GM19025 (cell line): ENCODE data around the gene APBB2.

Experiments used
- ATAC-seq: cut with Tn5 transposase; IDR thresholded peaks from one replicate; pipeline ENCODE4 v1.9.1; 2021; ENCODE audit warnings: mild to moderate bottlenecking, low read depth, moderate library complexity; ENCODE audit not compliant: unreplicated experiment

The APBB2 gene

DNA sequence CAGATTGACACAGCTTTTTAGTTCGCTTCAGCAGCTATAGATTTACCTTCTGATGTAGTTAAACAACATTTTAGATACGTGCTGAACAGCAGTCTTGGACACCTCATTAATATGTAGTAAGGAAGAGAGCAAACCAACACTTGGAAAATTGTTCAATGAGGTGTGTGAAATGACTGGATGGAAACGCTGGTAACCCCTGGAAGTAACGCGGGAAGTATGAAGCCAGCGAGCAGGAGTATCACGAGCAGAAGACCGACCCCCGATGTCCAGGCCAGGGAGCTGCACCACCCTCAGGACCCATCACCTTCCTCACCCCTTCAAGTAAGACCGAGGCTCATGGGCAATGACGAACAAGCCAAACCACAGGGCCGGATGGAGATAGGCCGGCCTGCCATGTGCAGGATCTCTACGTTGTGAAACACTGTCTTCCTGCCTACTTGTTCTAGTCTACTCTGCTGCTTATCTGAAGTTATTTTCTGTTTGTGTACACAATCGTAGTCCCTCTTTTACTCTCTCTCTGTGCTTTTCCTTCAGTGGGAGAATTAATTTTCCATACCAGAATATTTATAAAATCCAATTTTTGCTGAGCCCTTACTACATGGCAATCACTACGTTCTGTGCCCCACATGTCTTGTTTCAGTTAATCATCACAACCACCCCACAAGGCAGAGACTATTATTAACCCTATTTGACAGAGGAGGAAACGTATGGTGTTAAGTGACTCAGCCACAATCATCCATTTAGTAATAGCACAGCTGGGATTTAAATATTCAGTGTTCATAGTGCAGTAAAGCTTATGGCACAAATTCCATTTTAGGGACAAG is 221.7 kb downstream of the APBB2 start:
- ATAC-seq, result peak; percentile 78

DNA sequence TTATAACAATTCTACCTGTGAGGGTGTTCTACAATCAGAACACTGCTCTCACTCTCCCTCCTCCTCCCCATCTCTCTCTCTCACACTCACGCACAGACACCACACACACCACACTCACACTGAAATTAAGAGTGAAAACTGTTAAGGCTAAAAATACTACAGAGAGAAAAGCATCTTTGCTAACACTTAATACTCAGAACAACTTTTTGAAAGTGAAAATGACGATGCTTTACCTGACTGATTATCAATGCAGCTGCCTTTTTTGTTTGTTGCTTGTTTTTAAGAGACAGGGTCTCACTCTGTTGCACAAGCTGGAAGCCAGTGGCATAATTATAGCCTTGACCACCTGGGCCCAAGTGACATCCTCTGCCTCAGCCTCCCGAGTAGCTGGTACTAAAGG is 222.4 kb downstream of the APBB2 start:
- ATAC-seq, result peak; percentile 53

- ATAC-seq, result no peak
Observed at GRCh38 chr4:40990899-40991265, 223.5 kb downstream of the APBB2 start.

DNA sequence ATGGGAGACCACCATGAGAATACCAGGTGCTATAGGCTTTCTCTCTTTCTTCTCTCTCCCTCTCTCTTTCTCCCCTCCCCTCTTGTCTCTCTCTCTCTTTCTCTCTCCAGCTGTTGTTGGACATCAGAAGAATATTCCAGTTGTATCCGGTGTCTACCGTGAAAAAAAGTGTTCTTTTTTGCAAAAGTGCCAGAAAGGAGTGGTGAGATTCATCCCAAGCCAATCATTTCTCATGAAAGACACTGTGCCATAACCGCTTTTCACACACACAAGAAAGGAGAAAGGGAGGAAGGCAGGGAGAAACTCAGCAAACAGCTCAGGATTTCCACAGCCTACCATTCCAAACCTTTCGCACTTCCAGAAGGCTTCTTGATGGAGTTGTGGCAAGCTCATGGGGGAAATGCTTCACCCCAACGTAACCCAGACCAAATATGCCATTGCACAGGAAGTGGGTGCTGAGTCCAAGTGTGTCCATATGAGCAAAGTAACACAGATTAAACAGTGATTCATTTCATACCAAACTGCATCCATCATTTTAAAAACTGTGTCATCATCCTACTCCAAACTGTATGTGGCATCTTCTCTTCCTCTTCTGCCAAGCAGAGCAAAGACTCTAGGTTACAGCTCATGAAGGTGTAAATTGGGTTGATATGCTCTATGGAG is 224.0 kb downstream of the APBB2 start:
- ATAC-seq, result no peak

DNA sequence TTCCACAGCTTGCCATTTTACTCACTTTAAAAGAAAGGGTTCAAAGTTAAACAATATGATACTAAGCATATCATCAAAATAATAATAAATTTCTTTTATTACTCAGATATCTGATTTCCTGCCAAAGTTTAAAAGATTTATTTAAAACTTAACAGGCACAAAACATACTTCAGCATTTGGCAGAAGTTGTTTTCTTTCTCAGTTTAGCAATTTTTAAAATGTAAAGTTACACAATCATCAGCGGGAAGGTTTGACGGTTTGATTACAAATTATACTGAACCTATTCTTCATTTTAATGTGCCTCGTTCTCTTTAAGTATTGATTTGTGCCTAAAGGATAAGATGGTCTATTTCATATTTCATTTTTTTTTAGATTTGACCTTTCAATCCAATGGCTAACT is 227.2 kb downstream of the APBB2 start:
- ATAC-seq, result no peak

GRCh38 chr4:40986375-40986774 is 228.0 kb downstream of the APBB2 start:
- no peak for ATAC-seq

DNA sequence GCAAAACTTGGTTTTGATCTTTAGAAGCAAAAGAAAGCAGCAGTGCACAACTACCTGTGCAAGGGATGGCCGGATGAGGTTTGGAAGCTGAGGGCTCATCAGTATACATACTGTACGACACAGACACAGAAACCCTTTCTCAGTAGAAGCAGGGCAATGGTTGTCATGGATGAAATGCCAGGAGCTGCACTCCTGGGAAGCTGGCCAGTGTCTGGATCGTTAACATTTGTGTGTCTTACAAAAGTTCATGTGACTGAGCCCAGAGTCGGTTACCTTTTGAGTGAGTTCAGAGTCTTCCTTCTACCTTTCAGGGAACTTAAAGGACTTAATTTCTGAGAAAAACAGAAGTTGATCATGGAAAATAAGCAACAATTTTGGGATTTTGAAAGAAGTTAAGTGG is 230.3 kb downstream of the APBB2 start:
- no peak for ATAC-seq

GRCh38 chr4:40980318-40980883 is 233.9 kb downstream of the APBB2 start:
- no peak for ATAC-seq

DNA sequence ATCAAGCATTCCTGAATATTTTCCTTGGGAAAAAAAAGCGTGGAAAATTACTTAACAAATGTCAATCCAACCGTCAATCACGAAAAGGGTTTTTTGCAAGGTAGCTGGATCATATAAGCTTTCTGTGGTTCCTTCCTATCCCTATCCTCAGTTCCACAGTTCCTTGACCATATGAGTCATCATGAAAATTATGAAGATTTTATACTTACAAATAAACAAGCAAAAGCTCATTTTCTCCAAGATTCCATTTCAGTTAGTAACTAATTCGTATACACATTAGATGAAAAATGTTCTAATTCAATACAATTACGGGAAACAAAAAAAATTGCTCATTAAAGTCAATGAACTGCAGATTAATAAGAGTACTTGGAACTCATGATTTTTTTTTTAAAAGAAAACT is 235.8 kb downstream of the APBB2 start:
- no peak for ATAC-seq

GRCh38 chr4:40976343-40976742 is 238.0 kb downstream of the APBB2 start:
- no peak for ATAC-seq

- no peak for ATAC-seq
Observed at GRCh38 chr4:40972722-40973121, 241.6 kb downstream of the APBB2 start.

- no peak for ATAC-seq
Observed at GRCh38 chr4:40971338-40971737, 243.0 kb downstream of the APBB2 start.

- no peak for ATAC-seq
Observed at GRCh38 chr4:40969501-40969900, 244.8 kb downstream of the APBB2 start.

- ATAC-seq, result no peak
Observed at GRCh38 chr4:40967550-40967949, 246.8 kb downstream of the APBB2 start.

DNA sequence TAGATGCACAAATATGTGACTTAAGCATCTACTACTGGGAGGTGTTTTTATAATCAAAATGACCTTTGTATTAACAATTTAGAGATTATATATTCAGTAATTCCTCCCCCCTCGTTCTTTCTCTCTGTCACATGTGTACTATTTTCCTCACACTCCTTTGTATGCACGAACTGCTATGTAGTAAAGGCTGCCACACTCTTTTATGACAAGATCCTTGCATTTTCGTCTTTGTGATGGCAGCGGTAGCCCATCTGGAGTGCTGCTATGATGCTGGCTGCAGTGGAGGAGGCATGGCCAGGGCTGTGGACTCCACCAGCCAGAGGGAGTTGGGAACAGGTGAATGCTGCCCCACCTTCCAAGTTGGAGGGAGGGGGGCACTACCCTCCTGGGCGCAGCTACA is 248.3 kb downstream of the APBB2 start:
- no peak for ATAC-seq

DNA sequence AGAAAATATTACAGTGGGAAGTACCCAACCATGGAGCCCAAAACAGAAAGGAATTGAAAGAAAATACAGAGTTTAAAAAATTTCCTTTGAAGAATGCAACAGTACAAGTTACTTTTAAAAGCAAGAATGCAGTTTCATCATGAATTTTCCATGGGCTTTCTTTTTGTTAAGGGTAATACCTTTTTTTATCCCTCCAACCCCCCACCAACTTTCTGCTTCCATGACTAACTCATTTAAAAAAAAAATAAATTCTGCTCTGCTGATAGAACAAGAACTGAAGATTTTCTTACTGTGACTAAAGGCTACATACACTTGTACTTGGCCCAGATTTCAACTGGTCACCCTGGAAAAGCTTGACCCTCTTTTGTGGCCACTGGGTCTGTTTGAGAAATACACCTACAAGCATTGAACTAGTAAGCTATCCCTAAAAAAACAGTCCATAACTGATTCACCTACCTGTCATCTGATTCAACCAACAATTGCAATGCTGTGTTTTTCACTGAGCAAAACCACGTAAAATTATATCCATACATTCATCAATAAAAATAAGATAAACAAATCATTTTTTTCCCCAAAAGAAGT is 250.4 kb downstream of the APBB2 start:
- no peak for ATAC-seq

GRCh38 chr4:40962551-40963180 is 251.7 kb downstream of the APBB2 start:
- no peak for ATAC-seq

- no peak for ATAC-seq
Observed at GRCh38 chr4:40960941-40961340, 253.4 kb downstream of the APBB2 start.

DNA sequence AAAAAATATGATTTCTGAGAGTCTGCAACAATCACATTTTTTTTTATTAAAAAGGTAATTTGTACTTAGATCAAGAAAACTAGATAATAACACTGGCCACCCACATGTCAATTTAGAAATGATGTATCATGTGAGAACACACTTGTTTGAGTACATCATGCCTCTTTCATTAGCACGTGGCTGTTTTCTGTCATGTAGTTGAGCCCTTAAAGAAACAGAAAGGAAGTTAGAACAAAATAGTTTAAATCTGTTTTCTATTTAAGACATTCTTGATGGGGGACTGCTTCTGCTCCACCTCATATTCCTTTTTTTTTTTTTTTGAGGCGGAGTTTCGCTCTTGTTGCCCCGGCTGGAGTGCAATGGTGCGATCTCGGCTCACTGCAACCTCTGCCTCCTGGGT is 257.1 kb downstream of the APBB2 start:
- ATAC-seq, result no peak

DNA sequence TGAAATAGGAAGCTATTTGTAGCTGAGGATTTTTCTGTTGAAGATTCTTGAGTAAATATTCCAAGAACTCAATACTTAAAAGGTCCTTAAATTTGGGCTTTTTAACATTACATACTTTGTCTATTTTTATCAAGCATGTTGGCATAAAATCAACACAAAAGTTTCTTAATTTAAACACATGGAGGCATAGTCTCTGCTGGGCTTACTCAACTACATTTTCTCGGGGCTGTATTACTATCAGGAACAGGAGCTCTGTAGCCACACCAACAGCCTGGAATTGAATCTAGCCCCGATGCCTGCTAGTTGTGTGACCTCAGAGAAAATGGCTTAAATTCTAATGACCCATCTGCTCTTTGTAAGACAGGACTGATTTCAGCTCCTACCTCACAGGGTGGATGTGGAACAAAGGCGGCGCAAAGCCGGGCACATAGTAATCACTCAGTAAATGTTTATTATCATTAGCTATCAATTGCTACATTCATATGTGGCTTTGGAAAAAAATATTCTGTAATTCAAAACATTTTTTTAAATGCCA is 257.6 kb downstream of the APBB2 start:
- no peak for ATAC-seq
